Astrocyte of the cerebellum (primary cell): ENCODE data around the gene C6orf132.
A peak's percentile ranks its signal among the peaks of the same experiment; 100 is the strongest.

Experiments used
- DNase-seq: peaks from one replicate; pipeline ENCODE4 v3.0.0-alpha.2; 2011; ENCODE audit warnings: low read depth
- H3K4me3 ChIP-seq: 2 replicates; pipeline ENCODE4 v1.5.1; 2011; ENCODE audit warnings: mild to moderate bottlenecking, low read depth, low read length, moderate library complexity
- CTCF ChIP-seq: IDR thresholded peaks from 2 replicates; pipeline ENCODE4 v1.5.1; 2012; ENCODE audit warnings: low read length, low read depth, moderate library complexity, mild to moderate bottlenecking; ENCODE audit errors: missing control alignments
- in situ Hi-C: cut with HindIII; loops from 2 replicates; pipeline ENCODE4 v1.10.0; 2017; ENCODE audit warnings: low sequenced_read_pairs

Gene C6orf132

GRCh38 chr6:42108071-42108470 is 34.3 kb downstream of the C6orf132 start:
- TF ChIP-seq CTCF = no peak
- in situ Hi-C loops = no loop called here
- no peak for DNase-seq
- no peak overlapping the region for H3K4me3 ChIP-seq

GRCh38 chr6:42106112-42107023 is 36.1 kb downstream of the C6orf132 start:
- no peak for DNase-seq
- no peak for TF ChIP-seq CTCF
- H3K4me3 ChIP-seq = no peak overlapping the region
- in situ Hi-C loops = no loop called here

- no peak overlapping the region for H3K4me3 ChIP-seq
- TF ChIP-seq CTCF = no peak
- in situ Hi-C loops = no loop called here
- DNase-seq = no peak
Observed at GRCh38 chr6:42105709-42106108, 36.7 kb downstream of the C6orf132 start.

- TF ChIP-seq CTCF = no peak
- no peak overlapping the region for H3K4me3 ChIP-seq
- no peak for DNase-seq
- in situ Hi-C loops = no loop called here
Observed at GRCh38 chr6:42105156-42105648, 37.2 kb downstream of the C6orf132 start.

- no peak overlapping the region for H3K4me3 ChIP-seq
- TF ChIP-seq CTCF = no peak
- in situ Hi-C loops = loop anchor here (5.0 kb wide), 1 partner anchor 68 kb away; the partner anchor contains the start of gene GUCA1A
- DNase-seq = no peak
Observed at GRCh38 chr6:42104804-42105125, 37.7 kb downstream of the C6orf132 start.

- DNase-seq = no peak
- peak; percentile 62 for TF ChIP-seq CTCF
- in situ Hi-C loops = loop anchor here (5.0 kb wide), 1 partner anchor 68 kb away; the partner anchor contains the start of gene GUCA1A
- H3K4me3 ChIP-seq = peak overlapping the region; percentile 3
Observed at GRCh38 chr6:42104095-42104803, 38.2 kb downstream of the C6orf132 start.
